Stimulated activated CD4-positive, alpha-beta T cell treated with anti-CD3 and anti-CD28 coated beads, Interleukin-4, amount 100 ng/mL, for 48 hours (primary cell): Measurements from ENCODE around the gene SOX6.

ENCODE experiments used
- DNase-seq, 2 donors: peaks; one replicate each; pipeline ENCODE4 v3.0.0-alpha.2; 2020; ENCODE audit warnings: low read depth in 2 of 2

SOX6 gene

GRCh38 chr11:16276251-16276650, 80.1 kb downstream of the SOX6 start:
- no peak for DNase-seq

GRCh38 chr11:16271258-16271657, 85.1 kb downstream of the SOX6 start:
- DNase-seq, result no peak

GRCh38 chr11:16266021-16266420, 90.3 kb downstream of the SOX6 start:
- DNase-seq, result no peak

GRCh38 chr11:16265022-16265421, 91.3 kb downstream of the SOX6 start:
- DNase-seq, result no peak

DNA sequence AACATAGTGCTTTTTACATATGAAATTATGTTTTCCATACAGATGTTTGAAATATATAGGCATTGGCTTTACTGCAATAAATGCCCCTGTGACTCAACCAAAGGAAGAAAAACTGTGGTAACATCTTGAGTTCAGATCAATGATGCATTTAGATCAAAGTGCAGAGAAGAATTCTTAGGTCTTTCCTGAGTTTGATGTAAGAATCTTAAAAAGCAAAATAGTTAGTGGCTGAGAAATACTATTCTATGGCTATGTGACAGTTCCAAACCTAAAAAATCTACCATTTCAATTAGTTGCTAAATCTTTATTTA, 93.7 kb downstream of the SOX6 start:
- no peak for DNase-seq

- no peak for DNase-seq
These were observed 94.3 kb downstream of the SOX6 start for GRCh38 chr11:16261836-16262644.

DNA sequence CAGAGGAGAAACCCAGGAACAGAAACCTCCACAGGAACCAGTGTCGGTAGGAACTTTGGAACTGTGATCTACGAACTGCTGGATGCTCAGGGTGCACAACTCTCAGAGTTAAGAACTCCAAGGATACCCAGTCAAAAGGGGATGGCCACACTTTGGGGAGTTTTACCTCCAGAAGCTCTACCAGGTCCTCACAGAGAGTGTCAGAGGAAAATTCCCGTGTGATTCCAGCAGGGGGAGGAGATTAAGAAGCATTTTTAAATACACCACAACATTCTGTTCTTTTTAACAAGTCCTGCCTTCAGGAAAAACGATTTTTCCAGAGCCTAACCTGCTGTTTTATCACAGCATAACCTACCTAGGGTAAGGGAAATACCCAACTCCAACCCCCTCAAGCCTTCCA, 104.0 kb downstream of the SOX6 start:
- no peak for DNase-seq

GRCh38 chr11:16248248-16248647, 108.1 kb downstream of the SOX6 start:
- DNase-seq, result no peak

DNA sequence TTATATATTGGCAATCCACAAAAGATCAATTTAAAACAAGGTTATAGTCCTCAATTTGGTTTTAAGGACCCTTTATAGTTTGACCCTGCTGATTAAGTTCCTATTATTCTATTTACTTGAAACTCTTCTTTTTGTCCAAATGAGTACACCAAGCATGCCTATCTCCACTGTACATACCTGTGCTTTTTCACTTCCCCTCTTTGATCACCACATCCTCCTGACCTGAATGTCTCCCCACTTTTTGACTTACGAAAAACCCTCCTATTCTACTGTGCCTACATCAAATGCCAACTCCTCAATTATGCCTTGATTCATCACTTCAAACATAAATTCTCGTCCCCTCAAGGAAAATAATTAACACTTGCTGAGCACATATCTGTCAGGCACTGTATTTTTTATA, 113.5 kb downstream of the SOX6 start:
- no peak for DNase-seq

DNA sequence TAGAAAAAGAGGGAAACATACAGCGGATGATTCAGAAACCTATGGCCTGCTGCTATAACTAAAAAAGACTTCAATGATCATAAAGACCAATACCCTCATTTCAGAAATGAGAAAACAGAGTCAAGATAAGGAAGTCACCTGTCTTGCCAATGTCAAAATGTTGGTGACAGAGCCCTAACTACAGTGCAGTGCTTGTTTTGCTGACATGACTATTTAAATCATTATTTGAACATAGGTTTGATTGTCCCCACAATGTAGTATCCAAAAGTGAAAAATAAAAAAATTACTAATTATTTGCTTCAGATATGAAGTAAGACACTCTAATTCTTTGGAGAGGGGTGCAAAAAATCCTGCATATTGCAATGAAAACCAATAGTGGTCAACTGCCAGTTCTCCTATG, 115.7 kb downstream of the SOX6 start:
- DNase-seq, result no peak

GRCh38 chr11:16239141-16240105, 116.9 kb downstream of the SOX6 start:
- no peak for DNase-seq

GRCh38 chr11:16226245-16226644, 130.1 kb downstream of the SOX6 start:
- DNase-seq, result no peak

DNA sequence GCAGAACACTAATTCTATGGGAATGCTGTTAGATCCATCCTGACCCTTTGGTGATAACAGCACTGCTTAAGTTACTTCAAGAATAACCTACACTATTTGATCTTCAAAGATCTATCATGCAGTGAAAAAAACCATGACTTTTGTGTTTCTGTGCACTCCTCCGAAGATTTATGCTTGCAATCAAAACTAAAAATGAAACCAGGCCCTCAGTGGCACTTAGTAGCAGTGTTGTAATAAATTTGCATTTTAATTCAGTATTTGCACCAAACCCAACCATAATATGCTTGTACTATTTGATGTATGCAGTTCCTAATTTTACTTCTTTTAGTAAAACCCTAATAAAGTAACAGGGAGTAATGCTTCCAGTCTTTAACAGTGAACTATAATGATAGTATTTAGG, 130.7 kb downstream of the SOX6 start:
- no peak for DNase-seq

DNA sequence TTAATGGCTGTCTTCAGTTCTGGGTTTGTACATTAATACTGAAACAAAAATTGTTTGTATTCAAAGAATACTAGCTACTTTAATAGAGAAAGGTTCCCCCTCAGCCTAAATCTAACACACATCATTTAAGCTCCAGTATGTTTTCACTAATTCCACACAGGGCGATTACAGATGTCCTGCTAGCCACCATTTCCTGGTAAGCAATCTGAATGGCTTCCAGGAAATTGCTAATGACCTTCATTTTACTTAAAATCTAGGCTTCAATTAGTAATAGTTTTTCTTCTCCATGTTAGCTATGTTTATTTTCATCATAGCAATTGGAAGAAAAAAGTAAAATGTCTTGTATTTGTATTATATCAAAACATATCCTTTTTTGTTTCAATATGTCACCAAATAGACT, 132.8 kb downstream of the SOX6 start:
- no peak for DNase-seq

GRCh38 chr11:16217631-16218030, 138.7 kb downstream of the SOX6 start:
- no peak for DNase-seq

DNA sequence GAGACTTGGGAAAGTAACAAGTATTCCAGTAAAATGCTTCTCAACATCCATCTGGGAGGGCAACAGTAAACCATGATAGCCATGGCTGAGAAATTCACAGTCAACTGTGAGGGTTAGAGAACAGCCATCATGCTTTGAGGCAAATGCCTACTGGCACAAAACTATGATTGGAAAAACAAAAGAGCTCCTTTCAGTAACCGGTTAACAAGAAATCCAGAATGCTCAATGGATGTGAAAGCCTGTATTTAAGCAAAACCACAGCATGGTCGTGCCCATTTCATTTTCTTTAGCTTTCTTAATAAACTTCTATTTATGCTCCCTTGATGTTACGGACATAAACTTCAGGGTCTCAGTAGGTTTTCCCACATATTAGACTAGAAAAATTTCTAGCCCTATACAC, 139.5 kb downstream of the SOX6 start:
- DNase-seq, result no peak

DNA sequence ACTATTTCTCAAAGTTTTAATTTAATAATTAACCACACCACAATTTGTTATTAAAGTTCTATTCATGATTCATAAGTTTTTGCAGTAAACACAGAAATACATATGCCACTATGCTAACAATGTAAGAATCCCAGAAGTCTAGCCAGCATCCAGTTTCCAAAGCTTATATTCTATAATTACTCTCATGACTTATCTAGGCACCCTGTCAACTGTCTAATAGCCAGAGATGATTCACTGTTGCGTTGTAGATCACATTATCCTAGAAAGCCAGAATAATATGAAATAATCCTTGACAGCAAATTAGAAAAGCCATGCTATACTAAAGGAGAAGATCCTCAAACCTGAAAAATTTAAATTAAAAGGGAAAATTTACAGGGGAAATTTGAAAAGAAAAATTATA, 141.0 kb downstream of the SOX6 start:
- no peak for DNase-seq

DNA sequence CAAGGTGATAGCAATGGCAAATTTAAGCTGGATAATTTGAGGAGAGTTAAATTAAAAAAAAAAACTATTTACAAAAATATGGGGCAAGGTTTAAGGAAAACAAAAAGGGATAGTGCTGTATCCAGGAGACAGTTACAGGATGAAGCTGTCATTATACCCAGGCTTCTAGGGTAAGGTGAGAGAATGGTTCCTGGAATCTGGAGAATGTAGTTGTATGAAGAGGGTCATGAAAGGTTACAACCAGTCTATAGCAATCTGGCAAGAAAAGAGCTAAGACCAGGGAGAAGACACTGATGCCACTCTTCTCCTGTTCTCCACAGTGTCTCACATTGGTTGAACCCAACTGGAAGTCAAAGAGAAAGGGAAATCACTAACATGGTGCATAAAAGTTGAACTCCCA, 144.9 kb downstream of the SOX6 start:
- DNase-seq, result no peak

GRCh38 chr11:16204261-16204660, 152.1 kb downstream of the SOX6 start:
- no peak for DNase-seq

DNA sequence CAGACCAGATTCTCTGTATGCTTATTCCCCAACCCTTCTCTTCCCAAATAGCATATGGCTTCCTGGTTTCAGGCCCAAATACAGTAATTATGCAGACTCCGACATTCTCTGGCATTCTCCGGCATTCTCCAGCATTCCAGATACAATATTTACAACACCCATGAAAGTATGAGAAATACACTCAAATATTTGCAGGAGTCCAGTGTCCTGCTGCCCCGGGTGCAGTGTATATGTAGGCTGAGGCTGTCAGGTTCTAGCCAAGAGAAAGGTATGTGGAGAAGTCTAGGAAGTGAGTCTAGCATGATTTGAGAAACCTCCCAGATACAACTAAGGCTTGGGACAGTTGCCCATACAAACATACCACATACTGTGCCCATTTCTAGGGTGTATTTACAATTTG, 160.7 kb downstream of the SOX6 start:
- no peak for DNase-seq

DNA sequence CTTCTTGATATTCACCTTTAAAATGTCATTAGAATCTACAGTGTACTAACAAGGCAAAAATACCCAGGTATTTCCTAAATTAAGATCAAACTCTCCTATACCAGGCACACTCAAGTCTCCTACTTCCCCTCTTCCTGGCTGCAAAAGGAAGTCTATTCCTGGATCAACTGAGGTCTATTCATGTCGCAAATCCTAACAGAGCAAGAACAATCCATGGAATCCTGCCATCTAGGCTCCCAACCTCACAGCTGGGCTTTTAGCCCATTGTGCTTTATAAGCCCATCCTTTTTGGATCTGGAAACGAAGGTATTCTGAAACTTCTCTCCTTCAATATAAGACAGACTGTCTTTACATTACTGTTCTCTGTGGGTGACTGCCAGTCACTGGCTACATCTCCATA, 161.8 kb downstream of the SOX6 start:
- DNase-seq, result no peak

GRCh38 chr11:16193897-16194381, 162.4 kb downstream of the SOX6 start:
- no peak for DNase-seq

- DNase-seq, result no peak
These were observed 164.5 kb downstream of the SOX6 start for GRCh38 chr11:16191868-16192240.
